Stimulated activated CD4-positive, alpha-beta T cell treated with anti-CD3 and anti-CD28 coated beads, Interleukin-4, amount 100 ng/mL, for 48 hours (primary cell): ENCODE measurements around the gene MRTFB.
"Not testable (repeated sequence)": the region's sequence is repeated elsewhere in the genome, so short reads cannot be mapped to it uniquely, and the experiment has no call there.

Experiments used
- DNase-seq, 2 donors: peaks; one replicate each; pipeline ENCODE4 v3.0.0-alpha.2; 2020; ENCODE audit warnings: low read depth in 2 of 2

Gene MRTFB

DNA sequence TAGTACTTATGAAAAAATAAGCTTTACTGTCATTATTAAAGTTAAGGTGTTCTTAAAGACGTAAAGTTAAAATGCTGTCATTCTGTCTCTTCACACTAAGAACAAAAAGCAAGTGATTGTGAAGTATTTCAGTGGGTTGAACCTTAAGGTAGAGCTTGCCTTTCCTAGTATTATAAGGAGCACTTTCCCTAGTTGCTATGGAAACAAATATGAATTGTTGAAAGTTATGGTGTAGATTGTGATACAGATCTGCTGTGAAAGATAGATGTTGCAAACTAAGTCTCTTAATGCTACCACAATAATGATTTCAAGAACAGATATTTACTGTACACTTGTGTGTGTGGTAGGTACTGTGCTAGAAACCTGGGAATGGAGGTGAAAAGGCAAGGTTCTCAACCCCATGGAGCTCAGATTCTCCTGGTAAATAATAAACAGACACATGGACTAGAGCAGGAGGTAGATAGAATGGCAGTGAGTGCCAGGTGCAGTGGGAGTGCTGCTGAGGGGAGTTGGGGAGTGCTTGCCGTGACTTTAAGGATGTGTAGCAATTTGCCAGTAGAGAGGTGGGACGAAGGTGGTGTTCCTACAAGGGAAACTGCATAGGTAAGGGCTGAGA, 34.7 kb downstream of the MRTFB start:
- DNase-seq = no peak

DNA sequence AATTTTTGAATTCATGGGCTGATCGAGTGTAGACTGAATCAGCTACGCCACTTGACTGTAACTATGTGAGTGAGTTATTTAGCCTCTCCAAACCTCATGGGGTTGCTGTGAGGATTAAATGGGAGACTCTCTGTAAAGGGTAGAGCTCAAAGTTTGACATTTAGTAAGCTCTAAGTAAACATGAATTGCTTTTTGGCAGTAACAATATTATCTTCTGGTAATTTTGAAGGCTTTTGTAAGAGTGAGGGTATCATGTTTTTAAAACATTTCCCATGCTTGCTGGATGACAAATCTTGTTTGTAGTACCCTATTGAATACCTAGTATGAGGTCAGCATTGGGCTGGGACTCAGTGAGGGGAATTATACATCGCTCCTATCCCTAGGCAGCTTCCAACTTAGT, 35.3 kb downstream of the MRTFB start:
- DNase-seq = no peak

DNA sequence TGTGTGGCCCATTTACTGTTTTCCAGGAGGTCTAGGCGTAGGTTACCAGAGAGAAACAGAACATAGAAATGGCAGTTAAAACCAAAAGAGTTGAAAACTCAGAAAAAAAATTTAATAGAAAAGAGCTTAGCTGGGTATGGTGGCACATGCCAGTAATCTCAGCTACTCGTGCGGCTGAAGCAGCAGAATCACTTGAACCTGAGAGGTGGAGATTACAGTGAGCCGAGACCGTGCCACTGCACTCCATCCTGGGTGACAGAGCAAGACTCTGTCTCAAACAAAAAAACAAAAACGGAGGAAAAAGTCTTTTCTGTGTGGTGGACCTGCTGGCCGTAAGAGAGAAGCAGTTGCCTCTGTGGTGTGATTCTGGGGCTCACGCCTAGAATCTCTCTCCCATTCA, 35.8 kb downstream of the MRTFB start:
- no peak for DNase-seq

DNA sequence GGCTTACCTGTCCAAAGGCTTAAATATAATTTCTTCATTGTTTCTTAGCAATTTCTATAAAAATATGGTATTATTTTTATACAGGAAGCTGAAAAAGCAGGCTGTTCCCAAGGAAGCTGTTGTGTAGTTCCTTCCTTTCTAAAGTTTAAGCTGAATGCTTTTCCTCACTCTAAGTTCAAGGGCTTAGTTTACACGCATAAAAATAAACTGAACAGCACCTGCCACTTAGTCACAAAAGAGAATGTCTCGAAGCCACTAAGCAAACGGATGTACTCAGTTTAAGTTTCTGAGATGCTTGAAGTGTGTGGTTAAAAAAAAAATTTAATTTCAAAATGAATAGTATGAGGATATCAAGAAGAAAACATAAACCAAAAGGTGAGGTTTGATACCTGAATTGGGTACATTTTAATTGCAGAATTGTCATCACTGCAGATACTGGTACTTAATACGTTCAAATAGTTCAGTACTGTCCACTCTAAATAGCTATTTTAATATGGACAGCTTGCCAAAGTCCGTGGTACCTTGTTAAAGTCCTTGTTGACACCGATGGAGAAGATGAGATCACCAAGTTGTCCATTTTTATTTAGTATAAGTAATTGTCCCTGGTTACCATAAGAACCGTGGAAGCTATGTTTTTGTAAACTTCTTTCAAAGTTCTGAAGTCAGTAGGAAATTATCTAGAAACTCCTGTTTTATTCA, 38.1 kb downstream of the MRTFB start:
- no peak for DNase-seq

DNA sequence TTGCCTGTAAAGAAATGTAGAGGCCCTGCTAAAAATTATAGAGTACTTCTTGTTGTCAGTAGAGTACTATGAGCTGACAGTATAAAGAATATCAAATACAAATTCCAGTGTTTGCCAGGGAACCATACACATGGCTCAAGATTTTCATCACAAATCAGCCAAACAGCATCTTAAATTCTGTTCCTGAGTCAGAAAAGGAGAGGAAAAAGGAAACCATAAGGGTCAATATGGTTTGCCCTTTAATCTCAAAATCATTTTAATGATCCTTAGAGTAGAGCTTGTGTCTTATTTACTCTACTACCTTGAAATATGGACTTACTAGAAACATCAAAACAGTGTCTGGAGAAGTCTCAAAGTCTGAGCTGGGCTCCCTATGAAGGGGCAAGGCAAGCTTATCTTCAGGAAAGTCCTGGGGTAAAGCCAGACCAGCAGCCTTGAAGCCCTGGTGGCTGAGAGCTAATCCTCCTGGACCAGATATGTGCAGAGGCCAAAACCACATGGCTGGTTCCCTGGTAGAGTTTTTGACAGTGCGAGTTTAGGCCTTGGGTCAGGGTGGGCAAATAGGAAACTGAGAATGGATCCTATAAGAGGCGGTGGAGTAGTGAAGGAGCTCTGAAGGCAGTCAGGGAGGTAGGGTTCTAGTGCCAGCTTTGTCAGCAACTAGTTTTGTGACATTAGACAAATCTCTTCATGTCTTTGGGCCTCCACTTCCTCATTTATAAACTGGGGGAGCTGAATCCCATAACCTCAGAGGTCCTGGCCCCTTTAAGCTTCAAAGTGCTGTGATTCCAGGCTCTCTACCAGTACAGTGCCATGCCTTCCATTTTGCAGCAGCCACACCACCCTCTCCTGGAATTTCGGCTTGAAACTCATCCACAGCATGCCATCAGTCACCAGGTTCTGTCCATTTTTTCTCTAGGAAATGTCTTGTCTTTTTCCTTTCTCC, 38.9 kb downstream of the MRTFB start:
- DNase-seq = no peak

DNA sequence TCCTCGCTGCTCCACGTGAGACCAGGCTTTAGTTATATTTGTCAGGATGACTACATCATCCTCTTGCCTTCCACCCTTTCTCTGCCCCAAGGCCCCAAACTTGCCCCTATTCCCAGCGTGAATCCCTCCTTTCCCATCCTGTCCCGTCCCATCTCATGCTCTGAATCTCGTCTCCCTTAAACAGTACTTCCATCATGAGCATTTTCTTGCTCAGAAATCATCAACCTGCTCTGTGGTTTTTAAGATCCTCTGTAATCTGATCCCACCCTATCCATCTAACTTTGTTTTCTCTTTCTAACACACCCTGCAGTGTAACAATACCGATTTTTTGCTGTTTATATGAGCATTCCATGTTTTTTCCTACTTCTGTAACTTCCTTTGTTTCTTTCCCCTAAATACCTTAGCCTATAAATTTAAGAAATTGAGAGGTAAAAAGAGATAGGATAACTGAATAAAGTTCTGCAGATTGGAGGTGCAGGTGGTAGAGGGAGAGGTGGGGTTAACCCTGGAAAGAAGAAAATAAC, 39.7 kb downstream of the MRTFB start:
- DNase-seq = no peak

DNA sequence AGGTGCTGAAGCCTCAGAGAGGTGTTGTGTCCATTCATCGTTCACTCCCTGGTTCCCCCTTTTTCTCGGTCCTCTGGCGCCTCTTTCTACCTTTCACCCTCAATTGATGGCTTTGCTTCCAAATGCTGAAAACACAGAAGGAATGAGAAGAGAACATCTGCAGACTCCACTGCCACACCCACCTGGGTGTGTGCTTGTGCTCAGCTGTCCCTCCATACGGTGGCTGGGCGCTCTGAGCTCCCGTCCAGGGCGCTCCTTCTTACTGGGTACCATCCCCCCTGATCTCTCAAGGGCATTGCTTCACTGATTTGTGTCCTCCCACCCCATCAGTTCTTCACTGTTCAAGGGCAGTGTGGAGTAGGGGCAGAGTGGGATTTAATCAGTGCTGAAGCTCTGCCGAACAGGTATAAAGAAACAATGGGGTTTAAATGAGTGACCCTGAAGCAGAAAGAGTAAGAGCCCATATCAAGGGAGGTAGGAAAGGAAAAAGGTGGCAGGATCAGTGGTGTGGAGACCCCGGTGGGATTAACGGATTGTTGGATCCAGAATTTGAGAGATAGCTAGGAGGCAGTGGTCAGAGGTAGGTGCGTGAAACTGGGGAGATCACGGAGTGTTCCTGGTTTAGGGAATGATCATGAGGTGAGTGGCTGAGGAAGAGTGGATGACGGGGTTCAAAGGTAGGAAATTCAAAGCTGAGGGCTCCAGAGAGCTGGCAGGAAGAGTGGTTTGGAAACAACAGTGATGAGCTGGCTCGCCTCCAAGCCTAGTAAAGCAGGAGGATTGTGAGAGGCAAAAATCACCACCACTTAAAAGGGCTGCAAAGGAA, 40.8 kb downstream of the MRTFB start:
- DNase-seq = no peak

DNA sequence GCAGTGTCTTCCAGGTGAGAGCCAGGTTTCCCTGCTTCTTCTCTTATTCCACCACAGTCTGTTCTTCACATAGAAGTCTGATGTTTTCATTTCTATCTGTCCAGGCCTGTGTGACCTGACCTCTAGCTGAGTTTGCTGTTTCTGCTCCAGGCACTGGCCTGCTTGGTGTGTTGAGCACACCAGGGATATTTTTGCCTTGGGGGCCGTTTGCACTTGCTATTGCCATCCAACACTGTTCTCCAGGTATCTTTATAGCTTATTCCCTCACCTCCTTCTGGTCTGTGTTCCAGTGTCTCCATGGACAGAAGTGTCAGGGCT, 41.4 kb downstream of the MRTFB start:
- no peak for DNase-seq

DNA sequence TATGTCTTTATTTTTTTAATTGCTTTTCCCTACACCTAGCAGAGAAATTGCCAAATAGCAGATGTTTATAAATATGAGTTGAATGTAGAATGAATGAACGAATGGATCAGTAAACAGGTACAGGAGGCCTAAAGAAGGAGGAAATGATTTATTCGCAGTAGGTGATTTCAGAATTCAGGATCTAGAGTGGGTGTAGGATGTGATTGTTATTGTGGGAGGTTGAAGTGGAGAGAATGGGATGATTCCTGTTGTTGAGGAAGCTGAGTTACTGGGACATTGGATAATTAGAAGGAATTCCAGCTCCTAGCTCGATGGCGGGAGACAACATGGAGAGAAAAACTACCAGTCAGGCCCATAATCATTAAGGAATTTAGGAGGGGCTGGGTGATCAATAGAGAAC, 42.2 kb downstream of the MRTFB start:
- DNase-seq = no peak

DNA sequence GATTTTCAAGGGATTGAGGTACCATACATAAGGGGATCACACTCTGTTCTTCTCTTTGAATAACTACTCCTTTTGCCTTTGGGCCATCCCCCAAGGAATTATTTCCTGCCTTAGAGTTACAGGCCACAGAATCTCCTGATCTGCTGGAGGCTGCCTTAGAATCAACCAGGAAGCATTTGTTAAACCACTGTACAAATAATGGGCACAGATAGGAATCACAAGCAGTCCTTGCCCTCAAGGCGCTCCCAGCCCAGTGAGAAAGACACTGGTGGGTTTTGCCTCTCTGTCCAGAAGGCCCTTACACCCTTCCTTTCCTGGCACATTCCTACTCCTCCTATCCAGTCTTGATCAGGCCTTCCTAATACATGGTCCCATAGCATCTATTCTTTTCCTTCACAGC, 45.9 kb downstream of the MRTFB start:
- no peak for DNase-seq

DNA sequence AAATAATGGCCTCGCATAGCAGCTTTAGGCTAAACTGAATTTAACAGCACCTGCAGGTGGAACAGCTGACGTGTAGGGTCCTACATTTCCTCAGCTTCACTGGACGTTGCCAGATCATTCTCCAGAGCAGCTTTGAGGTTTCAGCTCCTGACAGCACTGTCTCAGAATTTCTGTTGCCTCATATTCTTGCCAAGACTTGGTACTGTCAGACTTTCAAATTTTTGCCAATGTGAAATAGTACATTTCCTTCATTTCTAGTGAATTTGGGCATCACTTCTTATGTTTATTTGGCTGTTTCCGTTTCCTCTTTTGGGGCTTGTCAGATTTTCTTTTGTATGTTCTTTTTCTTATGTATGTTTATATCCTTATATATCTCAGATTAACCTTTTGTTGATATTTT, 48.7 kb downstream of the MRTFB start:
- DNase-seq = no peak

DNA sequence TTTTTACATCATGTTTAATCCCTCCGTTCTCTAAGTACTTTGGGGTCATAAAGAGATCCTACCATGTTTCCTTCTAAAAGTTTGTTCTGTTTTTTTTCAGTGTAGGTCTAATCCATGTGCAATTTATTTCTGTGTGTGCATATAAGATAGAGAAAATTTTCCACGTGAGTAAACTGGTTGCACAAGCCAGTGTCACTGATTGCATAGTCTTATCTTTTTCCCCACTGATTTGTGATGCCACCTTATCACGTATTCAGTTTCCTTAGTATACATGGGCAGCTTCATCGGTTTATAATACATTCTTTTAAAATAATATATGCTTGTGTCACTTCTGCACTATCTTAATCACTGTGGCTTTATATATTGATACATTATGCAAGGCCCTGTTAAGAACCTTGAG, 49.2 kb downstream of the MRTFB start:
- DNase-seq = no peak

DNA sequence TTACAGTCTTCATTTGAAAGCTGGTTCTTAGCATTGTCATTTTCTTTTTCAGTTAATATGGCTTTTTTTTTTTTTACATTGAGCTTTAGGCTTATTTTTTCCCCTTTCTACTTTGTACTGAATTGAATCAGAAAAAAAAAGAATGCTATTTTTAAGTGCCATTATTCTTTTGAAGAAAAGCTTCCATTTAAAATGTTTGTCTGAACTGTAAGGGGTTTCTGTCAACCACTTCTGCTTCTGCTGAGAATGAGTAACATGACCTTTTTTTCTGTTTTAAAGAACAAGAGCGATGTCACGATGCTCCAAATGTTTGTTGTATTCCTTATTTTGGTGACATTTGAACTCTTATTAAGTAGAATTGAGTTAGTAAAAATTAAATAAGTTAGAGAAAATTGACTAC, 50.0 kb downstream of the MRTFB start:
- DNase-seq = no peak

DNA sequence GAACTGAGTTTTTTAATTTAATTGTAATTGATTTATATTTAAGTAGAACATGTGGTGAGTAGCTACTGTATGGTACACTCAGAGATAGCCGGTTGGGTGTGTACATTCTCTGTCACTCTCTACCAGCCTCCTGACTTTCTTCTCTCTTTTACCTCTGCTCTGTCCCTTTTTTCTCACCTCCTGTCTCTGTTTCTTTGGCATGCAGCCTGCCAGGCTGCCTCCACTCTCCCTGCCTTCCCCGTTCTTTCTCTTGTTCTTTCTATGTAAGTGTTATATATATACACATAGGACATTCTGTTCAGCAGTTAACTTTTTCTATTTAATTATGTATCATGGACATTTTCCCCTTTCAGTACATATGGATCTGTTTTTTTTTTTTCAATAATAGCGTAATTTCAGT, 50.8 kb downstream of the MRTFB start:
- no peak for DNase-seq

DNA sequence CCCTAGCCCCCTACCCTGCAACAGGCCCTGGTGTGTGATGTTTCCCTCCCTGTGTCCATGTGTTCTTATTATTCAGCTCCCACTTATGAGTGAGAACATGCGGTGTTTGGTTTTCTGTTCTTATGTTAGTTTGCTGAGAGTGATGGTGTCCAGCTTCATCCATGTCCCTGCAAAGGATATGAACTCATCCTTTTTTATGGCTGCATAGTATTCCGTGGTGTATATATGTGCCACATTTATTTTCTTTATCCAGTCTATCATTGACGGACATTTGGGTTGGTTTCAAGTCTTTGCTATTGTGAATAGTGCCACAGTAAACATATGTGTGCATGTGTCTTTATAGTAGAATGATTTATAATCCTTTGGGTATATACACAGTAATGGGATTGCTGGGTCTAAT, 51.3 kb downstream of the MRTFB start:
- not testable (repeated sequence) for DNase-seq

DNA sequence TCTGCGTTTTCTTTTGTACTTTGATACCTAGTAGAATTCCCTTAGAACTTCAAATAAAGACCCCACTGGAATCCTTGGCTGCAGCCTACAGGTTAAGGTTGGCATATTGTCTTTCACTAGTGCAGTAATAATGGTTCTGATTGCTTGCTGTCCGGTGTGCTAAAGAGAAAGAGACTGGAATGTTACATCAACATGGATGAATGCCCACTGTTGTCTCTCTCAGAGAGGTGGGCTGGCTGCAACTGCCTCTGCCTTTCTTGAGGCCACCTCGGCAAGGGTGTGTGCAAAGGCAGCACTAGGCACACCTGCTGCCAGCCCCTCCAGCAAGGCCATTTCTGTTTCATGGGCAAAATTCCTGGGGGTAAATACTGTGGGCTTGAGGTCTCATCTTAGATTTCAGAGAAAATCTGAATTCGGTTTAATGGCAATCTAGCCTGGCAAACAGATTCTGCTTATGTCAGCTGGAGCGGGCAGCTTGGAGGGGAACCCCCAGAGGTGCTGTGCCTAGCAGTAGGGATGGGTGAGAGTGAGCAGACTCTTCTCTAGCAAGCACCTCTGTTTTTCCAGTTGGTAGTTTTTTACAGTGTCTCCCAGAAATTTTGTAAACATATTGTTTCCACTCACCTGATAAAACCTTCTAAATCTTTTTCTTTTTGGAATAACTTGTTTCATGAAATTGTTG, 54.0 kb downstream of the MRTFB start:
- DNase-seq = no peak

DNA sequence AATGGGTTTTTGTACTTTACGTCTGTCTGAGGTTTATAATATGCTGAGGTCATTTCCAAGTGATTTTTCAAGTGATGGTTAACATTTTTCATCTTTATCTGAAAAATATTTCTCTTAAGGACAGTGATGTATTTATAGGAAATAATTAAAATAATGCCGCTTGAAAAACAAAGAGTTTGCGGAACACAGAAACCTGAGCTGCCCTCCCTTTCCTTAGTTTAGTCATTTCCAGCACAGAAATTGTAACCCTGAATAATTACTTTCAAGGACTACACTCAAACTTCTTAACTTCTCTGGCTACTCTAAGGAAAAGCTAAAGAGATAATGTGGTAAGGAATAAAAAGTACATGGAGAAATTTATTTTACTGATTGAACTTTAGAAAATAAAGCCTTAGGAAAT, 54.6 kb downstream of the MRTFB start:
- DNase-seq = no peak

DNA sequence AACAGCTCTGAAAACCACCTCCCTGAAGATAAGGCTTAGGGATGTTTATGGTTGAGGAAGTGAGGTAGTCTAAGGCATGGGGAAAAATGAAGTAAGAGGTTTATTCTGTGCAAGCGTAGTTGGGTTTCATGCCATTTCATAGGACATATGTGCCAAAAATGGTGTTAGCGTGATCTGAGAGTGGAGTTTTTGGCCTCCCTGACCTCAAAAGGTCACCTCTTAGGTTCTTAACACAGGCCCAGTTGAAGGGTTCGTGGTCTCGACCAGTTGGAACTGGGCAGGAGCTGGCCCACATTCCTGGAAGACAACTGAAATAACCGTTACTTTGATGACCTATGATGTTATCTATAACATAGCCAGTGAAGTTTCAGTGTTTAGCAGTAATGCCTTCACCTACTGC, 57.0 kb downstream of the MRTFB start:
- no peak for DNase-seq

DNA sequence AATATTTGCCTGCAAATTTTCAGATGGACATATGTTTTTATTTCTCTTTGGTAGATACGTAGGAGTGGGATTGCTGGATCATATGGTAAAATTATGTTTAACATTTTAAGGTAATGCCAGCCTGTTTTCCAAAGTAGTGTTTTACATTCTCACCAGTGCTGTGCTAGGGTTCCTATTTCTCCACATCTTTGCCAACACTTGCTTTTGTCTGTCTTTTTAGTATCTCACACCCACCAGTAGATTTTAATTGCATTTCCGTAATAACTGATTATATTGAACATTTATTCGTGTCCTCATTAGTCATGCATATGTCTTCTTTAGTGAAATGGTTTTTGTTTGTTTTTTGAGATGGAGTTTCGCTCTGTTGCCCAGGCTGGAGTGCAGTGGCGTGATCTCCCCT, 58.4 kb downstream of the MRTFB start:
- no peak for DNase-seq

DNA sequence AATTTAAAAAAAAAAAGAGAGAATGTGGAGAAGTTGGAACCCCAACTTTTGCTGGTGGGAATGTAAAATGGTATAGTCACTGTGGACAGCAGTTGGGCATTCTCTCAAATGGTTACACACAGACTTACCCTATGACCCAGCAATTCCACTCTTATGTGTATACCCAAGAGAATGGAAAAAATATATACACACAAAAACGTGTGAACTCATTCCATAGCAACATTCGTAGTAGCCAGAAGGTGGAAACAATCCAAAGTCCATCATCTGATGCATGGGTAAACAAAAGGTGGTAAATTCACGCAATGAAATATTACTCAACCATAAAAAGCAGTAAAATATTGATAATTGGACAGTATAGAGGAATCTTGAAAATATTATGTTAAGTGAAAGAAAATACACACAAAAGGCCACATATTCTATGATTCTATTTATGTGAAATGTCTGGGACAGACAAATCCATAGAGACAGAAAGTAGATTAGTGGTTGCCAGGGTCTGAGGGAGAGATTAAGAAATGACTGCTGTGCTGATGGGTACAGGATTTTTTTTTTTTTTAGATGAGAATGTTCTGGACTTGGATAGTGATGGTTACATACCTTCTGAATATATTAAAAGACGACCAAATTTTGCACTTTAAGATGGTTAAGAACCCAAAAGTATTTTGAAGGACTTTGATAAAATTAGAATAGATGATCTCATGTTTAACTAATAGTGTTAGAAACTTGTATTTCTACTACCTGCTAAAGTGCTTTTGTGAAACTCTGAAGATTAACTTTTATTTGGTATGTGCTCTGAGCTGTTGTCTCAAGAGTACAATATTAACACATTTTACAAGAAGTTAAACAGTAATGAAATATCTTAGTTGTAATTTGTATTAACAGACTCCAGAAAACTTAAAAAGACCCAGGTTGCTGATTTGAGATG, 60.9 kb downstream of the MRTFB start:
- no peak for DNase-seq
